Glutamatergic neuron (in vitro differentiated cells): Measurements from ENCODE around the gene PZP. TPM values are rescaled to one million over a fixed set of nuclear protein-coding genes. Genes with fewer than 3 reads are reported as not detected.
A peak's percentile ranks its signal among the peaks of the same experiment; 100 is the strongest.

Experiments
- DNase-seq: peaks from one replicate; pipeline ENCODE4 v3.0.0; 2022
- H3K27ac Mint-ChIP-seq: one replicate; pipeline ENCODE4 v1.8.0; 2020; ENCODE audit warnings: mild to moderate bottlenecking, mixed read lengths, inconsistent platforms; ENCODE audit not compliant: unreplicated experiment
- H3K27me3 Mint-ChIP-seq: one replicate; pipeline ENCODE4 v1.8.0; 2020; ENCODE audit warnings: mild to moderate bottlenecking, moderate library complexity, mixed read lengths, inconsistent platforms; ENCODE audit not compliant: unreplicated experiment
- H3K36me3 Mint-ChIP-seq: one replicate; pipeline ENCODE4 v1.8.0; 2020; ENCODE audit warnings: mild to moderate bottlenecking, mixed read lengths, inconsistent platforms; ENCODE audit not compliant: unreplicated experiment
- H3K4me1 Mint-ChIP-seq: one replicate; pipeline ENCODE4 v1.8.0; 2020; ENCODE audit warnings: mild to moderate bottlenecking, low read depth, mixed read lengths, inconsistent platforms; ENCODE audit not compliant: unreplicated experiment
- H3K4me3 Mint-ChIP-seq: one replicate; pipeline ENCODE4 v1.8.0; 2020; ENCODE audit warnings: mild to moderate bottlenecking, mixed read lengths, inconsistent platforms; ENCODE audit not compliant: unreplicated experiment
- H3K9me3 Mint-ChIP-seq: one replicate; pipeline ENCODE4 v1.8.0; 2020; ENCODE audit warnings: mild to moderate bottlenecking, moderate library complexity, mixed read lengths, inconsistent platforms; ENCODE audit not compliant: unreplicated experiment
- CTCF ChIP-seq: fragments of 200-600 bp; sonication (generic); IDR thresholded peaks from one replicate; pipeline ENCODE4 v1.5.0; 2021; ENCODE audit not compliant: partially characterized antibody, unreplicated experiment
- total RNA-seq: library from RNA; stranded (reverse); fragmentation: NEBNext Ultra II Directional; extraction: Animal tissue kit (Norgen Biotek cat#: 25700); gene quantifications from one replicate; pipeline ENCODE4 v1.2.1, GENCODE V29; 2021; ENCODE audit not compliant: unreplicated experiment

Gene PZP
- total RNA-seq, 1 donor from 2014 or later = not detected

GRCh38 chr12:9120487-9121184 lies 87.6 kb downstream of the PZP start:
- H3K27ac Mint-ChIP-seq = peak overlapping the region; percentile 44
- H3K36me3 Mint-ChIP-seq = no peaks in the 10 kb centered on the region
- no peak overlapping the region for H3K4me3 Mint-ChIP-seq
- no peak for TF ChIP-seq CTCF
- H3K27me3 Mint-ChIP-seq = peaks cover 8% of the 10 kb centered on the region
- peaks cover 35% of the 10 kb centered on the region for H3K4me1 Mint-ChIP-seq
- no peak for DNase-seq
- peaks cover 8% of the 10 kb centered on the region for H3K9me3 Mint-ChIP-seq

- TF ChIP-seq CTCF = no peak
- peaks cover 8% of the 10 kb centered on the region for H3K9me3 Mint-ChIP-seq
- peaks cover 41% of the 10 kb centered on the region for H3K4me1 Mint-ChIP-seq
- H3K4me3 Mint-ChIP-seq = peak overlapping the region; percentile 49
- no peaks in the 10 kb centered on the region for H3K36me3 Mint-ChIP-seq
- DNase-seq = no peak
- H3K27ac Mint-ChIP-seq = peak overlapping the region; percentile 92
- H3K27me3 Mint-ChIP-seq = peaks cover 8% of the 10 kb centered on the region
Observed at GRCh38 chr12:9118158-9118557, 90.0 kb downstream of the PZP start.

- peaks cover 50% of the 10 kb centered on the region for H3K4me1 Mint-ChIP-seq
- no peaks in the 10 kb centered on the region for H3K36me3 Mint-ChIP-seq
- peaks cover 8% of the 10 kb centered on the region for H3K27me3 Mint-ChIP-seq
- no peak for TF ChIP-seq CTCF
- H3K27ac Mint-ChIP-seq = peak within 1 kb of the TSS; percentile 98
- H3K4me3 Mint-ChIP-seq = peak within 1 kb of the TSS; percentile 79
- no peak for DNase-seq
- peaks cover 8% of the 10 kb centered on the region for H3K9me3 Mint-ChIP-seq
Observed at GRCh38 chr12:9115731-9116559, 92.2 kb downstream of the PZP start, which contains the start of gene A2M. TSS of gene A2M (minus strand) at chr12:9115919. CDS start at chr12:9115849, 70 bp downstream.

GRCh38 chr12:9114946-9115345 lies 93.2 kb downstream of the PZP start:
- H3K9me3 Mint-ChIP-seq = peaks cover 5% of the 10 kb centered on the region
- H3K27ac Mint-ChIP-seq = peak overlapping the region; percentile 98
- H3K4me1 Mint-ChIP-seq = peaks cover 47% of the 10 kb centered on the region
- DNase-seq = no peak
- no peaks in the 10 kb centered on the region for H3K36me3 Mint-ChIP-seq
- peak overlapping the region; percentile 79 for H3K4me3 Mint-ChIP-seq
- TF ChIP-seq CTCF = no peak
- peaks cover 8% of the 10 kb centered on the region for H3K27me3 Mint-ChIP-seq

- no peak for DNase-seq
- Mint-ChIP-seq H3K4me1 (peaks cover 41% of the 10 kb centered on the region), H3K4me3 (peak overlapping the region; percentile 72), H3K27me3 (peaks cover 6% of the 10 kb centered on the region), H3K9me3 (peaks cover 5% of the 10 kb centered on the region), H3K27ac (no peak overlapping the region), H3K36me3 (no peaks in the 10 kb centered on the region)
- TF ChIP-seq CTCF = no peak
Observed at GRCh38 chr12:9113987-9114309, 94.2 kb downstream of the PZP start.
